Measurements from ENCODE around the gene PARP6. TPM values are rescaled to one million over a fixed set of nuclear protein-coding genes. Genes with fewer than 3 reads are reported as not detected.

PARP6 gene
- polyA plus RNA-seq, 1 of the 3 experiments (the other 2 are of a cell fraction), result 57.7 TPM

DNA sequence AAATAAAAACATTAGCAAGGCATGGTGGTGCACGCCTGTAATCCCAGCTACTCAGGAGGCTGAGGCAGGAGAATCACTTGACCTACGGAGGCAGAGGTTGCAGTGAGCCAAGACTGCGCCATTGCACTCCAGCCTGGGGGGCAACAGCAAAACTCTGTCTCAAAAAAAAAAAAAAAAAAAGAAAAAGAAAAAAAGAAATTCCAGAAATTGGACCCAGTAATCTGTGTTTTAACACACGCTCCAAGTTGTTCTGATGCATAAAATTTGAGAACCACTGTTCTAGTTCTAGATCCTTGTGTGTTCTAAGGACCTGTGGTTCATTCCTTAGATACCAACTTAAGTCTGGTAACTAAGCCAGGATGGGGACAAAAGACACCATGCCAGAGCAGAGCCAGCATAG is 2.6 kb downstream of the PARP6 start (continued):
- TF ChIP-seq, protein P1, sequence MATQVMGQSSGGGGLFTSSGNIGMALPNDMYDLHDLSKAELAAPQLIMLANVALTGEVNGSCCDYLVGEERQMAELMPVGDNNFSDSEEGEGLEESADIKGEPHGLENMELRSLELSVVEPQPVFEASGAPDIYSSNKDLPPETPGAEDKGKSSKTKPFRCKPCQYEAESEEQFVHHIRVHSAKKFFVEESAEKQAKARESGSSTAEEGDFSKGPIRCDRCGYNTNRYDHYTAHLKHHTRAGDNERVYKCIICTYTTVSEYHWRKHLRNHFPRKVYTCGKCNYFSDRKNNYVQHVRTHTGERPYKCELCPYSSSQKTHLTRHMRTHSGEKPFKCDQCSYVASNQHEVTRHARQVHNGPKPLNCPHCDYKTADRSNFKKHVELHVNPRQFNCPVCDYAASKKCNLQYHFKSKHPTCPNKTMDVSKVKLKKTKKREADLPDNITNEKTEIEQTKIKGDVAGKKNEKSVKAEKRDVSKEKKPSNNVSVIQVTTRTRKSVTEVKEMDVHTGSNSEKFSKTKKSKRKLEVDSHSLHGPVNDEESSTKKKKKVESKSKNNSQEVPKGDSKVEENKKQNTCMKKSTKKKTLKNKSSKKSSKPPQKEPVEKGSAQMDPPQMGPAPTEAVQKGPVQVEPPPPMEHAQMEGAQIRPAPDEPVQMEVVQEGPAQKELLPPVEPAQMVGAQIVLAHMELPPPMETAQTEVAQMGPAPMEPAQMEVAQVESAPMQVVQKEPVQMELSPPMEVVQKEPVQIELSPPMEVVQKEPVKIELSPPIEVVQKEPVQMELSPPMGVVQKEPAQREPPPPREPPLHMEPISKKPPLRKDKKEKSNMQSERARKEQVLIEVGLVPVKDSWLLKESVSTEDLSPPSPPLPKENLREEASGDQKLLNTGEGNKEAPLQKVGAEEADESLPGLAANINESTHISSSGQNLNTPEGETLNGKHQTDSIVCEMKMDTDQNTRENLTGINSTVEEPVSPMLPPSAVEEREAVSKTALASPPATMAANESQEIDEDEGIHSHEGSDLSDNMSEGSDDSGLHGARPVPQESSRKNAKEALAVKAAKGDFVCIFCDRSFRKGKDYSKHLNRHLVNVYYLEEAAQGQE (IDR thresholded peaks at IDR 0.05; ENCODE audit: low read depth, low read length), result no peak
- TF ChIP-seq, protein P2, sequence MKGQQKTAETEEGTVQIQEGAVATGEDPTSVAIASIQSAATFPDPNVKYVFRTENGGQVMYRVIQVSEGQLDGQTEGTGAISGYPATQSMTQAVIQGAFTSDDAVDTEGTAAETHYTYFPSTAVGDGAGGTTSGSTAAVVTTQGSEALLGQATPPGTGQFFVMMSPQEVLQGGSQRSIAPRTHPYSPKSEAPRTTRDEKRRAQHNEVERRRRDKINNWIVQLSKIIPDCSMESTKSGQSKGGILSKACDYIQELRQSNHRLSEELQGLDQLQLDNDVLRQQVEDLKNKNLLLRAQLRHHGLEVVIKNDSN (IDR thresholded peaks at IDR 0.05; ENCODE audit: borderline replicate concordance, low read depth), result no peak

DNA sequence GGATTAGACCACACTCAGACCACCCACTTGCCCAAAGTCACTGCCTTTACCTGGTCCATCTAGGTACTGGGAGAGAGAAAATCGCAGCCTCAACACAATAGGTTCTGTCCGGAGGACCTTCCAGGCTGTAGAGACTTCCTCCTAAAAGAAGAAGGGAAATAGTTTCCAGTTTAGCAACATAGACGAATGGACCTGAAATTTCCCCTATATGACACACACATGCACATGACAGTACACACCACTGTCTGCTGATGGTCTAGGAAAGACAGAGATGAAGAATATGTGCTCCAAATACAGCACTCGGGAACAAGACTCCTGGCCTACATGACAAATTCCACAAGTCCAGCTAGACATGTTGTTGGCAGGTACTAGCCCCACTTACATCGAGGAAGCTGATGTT is 7.3 kb downstream of the PARP6 start:
- Histone ChIP-seq H3F3A (replicated peaks; ENCODE audit: insufficient read depth) (no peaks in the 10 kb centered on the region), H3K4me2 (no peak overlapping the region), H3K4me3 (ENCODE audit: low read depth in 2 of 2, low read length in 1 of 2) (no peak overlapping the region), H3K79me2 (ENCODE audit: insufficient read depth) (peaks cover 17% of the 10 kb centered on the region), H3K4me1 (ENCODE audit: control insufficient read depth in 1 of 2, insufficient read depth in 2 of 2, low read depth in 1 of 2, low read length in 1 of 2) (0 out of 4 replicates have a peak, but pooled peaks cover 0 to 3% of the 10 kb centered on the region in 2 experiments), H4K20me1 (ENCODE audit: insufficient read depth) (no peaks in the 10 kb centered on the region), H3K9me2 (no peaks in the 10 kb centered on the region), H3K9me3 (no peaks in the 10 kb centered on the region), H2AFZ (ENCODE audit: low read depth) (no peak overlapping the region), H3K9ac (no peak overlapping the region), H3K27me3 (ENCODE audit: insufficient read depth) (no peaks in the 10 kb centered on the region), H3K36me3 (replicated peaks in 1 of 2; ENCODE audit: control insufficient read depth in 1 of 2, insufficient read depth in 2 of 2, low read length in 1 of 2) (peaks cover 76 to 81% of the 10 kb centered on the region in 2 experiments), H3K27ac (ENCODE audit: low read depth in 2 of 2, low read length in 1 of 2) (no peak overlapping the region)
- TF ChIP-seq MEF2A (IDR thresholded peaks at IDR 0.05; ENCODE audit: borderline replicate concordance, low read depth), result no peak
- TF ChIP-seq, protein P1 (IDR thresholded peaks at IDR 0.05; ENCODE audit: low read depth, low read length), result no peak
- no peak for TF ChIP-seq POLR2AphosphoS5 (IDR thresholded peaks at IDR 0.05; ENCODE audit: low read depth, low read length)
- WGBS (ENCODE audit: low lambda C conversion rate), result 80% methylated on average over 5 of the region's 5 CpGs
- POLR2A ChIA-PET, result no interaction called here
- CTCF ChIA-PET, result interaction anchor here (1.3 to 1.6 kb wide), 2 partner anchors 33 to 38 kb away, joined by 3 to 6 read pairs; no protein-coding TSS in a partner anchor
- no peak for DNase-seq

Data from SK-N-SH (cell line).